ENCODE data around the gene PLCB4.

Gene PLCB4

DNA sequence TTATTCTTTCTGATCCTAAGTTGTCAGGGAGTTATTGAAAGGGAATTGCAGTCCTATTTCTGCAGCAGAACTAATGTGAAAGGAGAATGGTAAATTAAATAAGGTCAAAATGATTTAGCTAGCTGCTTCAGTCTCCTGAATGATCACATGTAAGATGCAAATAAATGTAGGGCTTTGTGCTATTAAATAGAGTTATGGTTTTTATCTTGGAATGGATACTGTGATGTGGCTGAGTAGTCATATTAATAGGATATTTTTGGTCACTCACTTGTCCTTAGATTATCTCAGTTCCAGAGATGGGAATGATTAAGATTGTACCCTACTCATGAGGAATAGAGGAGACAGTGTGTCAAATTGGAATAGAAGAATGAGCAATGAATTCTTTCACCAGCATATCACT is 129.6 kb downstream of the PLCB4 start:
- no peak overlapping the region for H3K4me3 ChIP-seq (ENCODE audit: low read depth, low read length)
- CTCF ChIA-PET = interaction anchor here (0.9 kb wide), 1 partner anchor 25 kb away, joined by 3 read pairs; no protein-coding TSS in a partner anchor
- no peak for DNase-seq (ENCODE audit: low read depth, low spot score)
- POLR2A ChIA-PET = no interaction called here
- TF ChIP-seq, protein P1, sequence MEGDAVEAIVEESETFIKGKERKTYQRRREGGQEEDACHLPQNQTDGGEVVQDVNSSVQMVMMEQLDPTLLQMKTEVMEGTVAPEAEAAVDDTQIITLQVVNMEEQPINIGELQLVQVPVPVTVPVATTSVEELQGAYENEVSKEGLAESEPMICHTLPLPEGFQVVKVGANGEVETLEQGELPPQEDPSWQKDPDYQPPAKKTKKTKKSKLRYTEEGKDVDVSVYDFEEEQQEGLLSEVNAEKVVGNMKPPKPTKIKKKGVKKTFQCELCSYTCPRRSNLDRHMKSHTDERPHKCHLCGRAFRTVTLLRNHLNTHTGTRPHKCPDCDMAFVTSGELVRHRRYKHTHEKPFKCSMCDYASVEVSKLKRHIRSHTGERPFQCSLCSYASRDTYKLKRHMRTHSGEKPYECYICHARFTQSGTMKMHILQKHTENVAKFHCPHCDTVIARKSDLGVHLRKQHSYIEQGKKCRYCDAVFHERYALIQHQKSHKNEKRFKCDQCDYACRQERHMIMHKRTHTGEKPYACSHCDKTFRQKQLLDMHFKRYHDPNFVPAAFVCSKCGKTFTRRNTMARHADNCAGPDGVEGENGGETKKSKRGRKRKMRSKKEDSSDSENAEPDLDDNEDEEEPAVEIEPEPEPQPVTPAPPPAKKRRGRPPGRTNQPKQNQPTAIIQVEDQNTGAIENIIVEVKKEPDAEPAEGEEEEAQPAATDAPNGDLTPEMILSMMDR (IDR thresholded peaks at IDR 0.05; ENCODE audit: insufficient read depth, low read length, missing control alignments) = no peak

GRCh38 chr20:9200196-9200595 is 131.3 kb downstream of the PLCB4 start:
- TF ChIP-seq, protein P1 (IDR thresholded peaks at IDR 0.05; ENCODE audit: insufficient read depth, low read length, missing control alignments) = no peak
- ChIA-PET CTCF (no interaction called here), POLR2A (no interaction called here)
- DNase-seq (ENCODE audit: low read depth, low spot score) = no peak
- no peak overlapping the region for H3K4me3 ChIP-seq (ENCODE audit: low read depth, low read length)

- ChIA-PET CTCF (no interaction called here), POLR2A (no interaction called here)
- TF ChIP-seq, protein P1 (IDR thresholded peaks at IDR 0.05; ENCODE audit: insufficient read depth, low read length, missing control alignments) = no peak
- H3K4me3 ChIP-seq (ENCODE audit: low read depth, low read length) = no peak overlapping the region
- DNase-seq (ENCODE audit: low read depth, low spot score) = no peak
These were observed 131.7 kb downstream of the PLCB4 start for GRCh38 chr20:9200620-9201019.

GRCh38 chr20:9202420-9203080 is 133.7 kb downstream of the PLCB4 start:
- ChIA-PET POLR2A (no interaction called here), CTCF (interaction anchor here (1.2 kb wide), 1 partner anchor 157 kb away, joined by 3 read pairs; no protein-coding TSS in a partner anchor)
- no peak for DNase-seq (ENCODE audit: low read depth, low spot score)
- TF ChIP-seq, protein P1 (IDR thresholded peaks at IDR 0.05; ENCODE audit: insufficient read depth, low read length, missing control alignments) = no peak
- no peak overlapping the region for H3K4me3 ChIP-seq (ENCODE audit: low read depth, low read length)

- CTCF ChIA-PET = no interaction called here
These were observed 134.2 kb downstream of the PLCB4 start for GRCh38 chr20:9203081-9203447.

DNA sequence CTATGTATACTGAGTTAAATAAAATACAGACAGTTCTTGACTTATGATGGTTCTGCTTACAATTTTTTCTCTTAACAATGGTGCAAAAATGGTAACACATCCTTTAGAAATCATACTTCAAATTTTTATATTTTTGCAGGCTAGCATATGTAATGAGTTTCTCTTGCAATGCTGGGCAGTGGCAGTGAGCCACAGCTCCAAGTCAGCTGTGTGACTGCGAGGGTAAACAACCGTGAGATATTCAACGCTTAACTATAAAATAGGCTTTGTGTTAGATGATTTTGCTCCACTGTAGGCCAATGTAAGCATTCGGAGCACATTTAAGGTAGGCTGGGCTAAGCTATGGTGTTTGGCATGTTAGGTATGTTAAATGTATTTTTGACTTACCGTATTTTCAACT is 136.1 kb downstream of the PLCB4 start:
- no peak for DNase-seq (ENCODE audit: low read depth, low spot score)
- ChIA-PET POLR2A (no interaction called here), CTCF (interaction anchor here (1.7 kb wide), 1 partner anchor 351 kb away, joined by 5 read pairs; no protein-coding TSS in a partner anchor)
- no peak overlapping the region for H3K4me3 ChIP-seq (ENCODE audit: low read depth, low read length)
- TF ChIP-seq, protein P1 (IDR thresholded peaks at IDR 0.05; ENCODE audit: insufficient read depth, low read length, missing control alignments) = no peak

More at GRCh38 chr20:9203081-9203447, 134.2 kb downstream of the PLCB4 start:
- no peak overlapping the region for H3K4me3 ChIP-seq (ENCODE audit: low read depth, low read length)
- DNase-seq (ENCODE audit: low read depth, low spot score) = no peak
- POLR2A ChIA-PET = no interaction called here
- TF ChIP-seq, protein P1 (IDR thresholded peaks at IDR 0.05; ENCODE audit: insufficient read depth, low read length, missing control alignments) = no peak

Data from AG04449 (cell line).